Nephron (organoid): ENCODE data around the gene ST3GAL6.

Experiments
- H3K27ac Mint-ChIP-seq, 3 experiments: 2 replicates each; pipeline ENCODE4 v1.8.0; 2020; ENCODE audit warnings: mixed read lengths in 3 of 3, mild to moderate bottlenecking in 2 of 3, moderate library complexity in 1 of 3
- H3K27me3 Mint-ChIP-seq: 2 replicates; pipeline ENCODE4 v1.8.0; 2021; ENCODE audit warnings: low read depth, mild to moderate bottlenecking, moderate library complexity, mixed read lengths
- H3K36me3 Mint-ChIP-seq: 2 replicates; pipeline ENCODE4 v1.8.0; 2020; ENCODE audit warnings: low read depth, mixed read lengths
- H3K4me1 Mint-ChIP-seq: 2 replicates; pipeline ENCODE4 v1.8.0; 2020; ENCODE audit warnings: mixed read lengths
- H3K4me3 Mint-ChIP-seq, 3 experiments: 2 replicates each; pipeline ENCODE4 v1.8.0; 2020; ENCODE audit warnings: mild to moderate bottlenecking in 3 of 3, mixed read lengths in 3 of 3, moderate library complexity in 2 of 3
- H3K9me3 Mint-ChIP-seq: 2 replicates; pipeline ENCODE4 v1.8.0; 2020; ENCODE audit warnings: mixed read lengths
- CTCF ChIP-seq, 3 experiments: fragments of 200-600 bp; sonication (generic); IDR thresholded peaks; one replicate each; pipeline ENCODE4 v1.5.0; 2021; ENCODE audit warnings: antibody characterized with exemption in 3 of 3; ENCODE audit not compliant: unreplicated experiment in 3 of 3

The ST3GAL6 gene

GRCh38 chr3:98750276-98750919 is 12.7 kb upstream of the ST3GAL6 start:
- no peaks in the 10 kb centered on the region for H3K27me3 Mint-ChIP-seq
- no peak overlapping the region for H3K4me3 Mint-ChIP-seq
- no peaks in the 10 kb centered on the region for H3K36me3 Mint-ChIP-seq
- H3K9me3 Mint-ChIP-seq: no peaks in the 10 kb centered on the region
- no peaks in the 10 kb centered on the region for H3K4me1 Mint-ChIP-seq
- H3K27ac Mint-ChIP-seq: no peak overlapping the region
- no peak for TF ChIP-seq CTCF (IDR thresholded peaks at IDR 0.05; ENCODE audit: unreplicated experiment in 3 of 3)

- Mint-ChIP-seq H3K36me3 (peaks cover 4% of the 10 kb centered on the region), H3K4me3 (no peak overlapping the region), H3K27ac (peak overlapping the region in 2 of 3 experiments; percentile 1 to 65), H3K27me3 (no peaks in the 10 kb centered on the region), H3K4me1 (no peaks in the 10 kb centered on the region), H3K9me3 (no peaks in the 10 kb centered on the region)
- TF ChIP-seq CTCF (IDR thresholded peaks at IDR 0.05; ENCODE audit: unreplicated experiment in 3 of 3): no peak
Measured at GRCh38 chr3:98754483-98754882, 8.7 kb upstream of the ST3GAL6 start.

- Mint-ChIP-seq H3K4me3 (peak overlapping the region in 1 of 3 experiments; percentile 18), H3K4me1 (no peaks in the 10 kb centered on the region), H3K9me3 (no peaks in the 10 kb centered on the region), H3K27ac (peak overlapping the region in 2 of 3 experiments; percentile 18 to 45), H3K27me3 (no peaks in the 10 kb centered on the region), H3K36me3 (peaks cover 4% of the 10 kb centered on the region)
- no peak for TF ChIP-seq CTCF (IDR thresholded peaks at IDR 0.05; ENCODE audit: unreplicated experiment in 3 of 3)
Measured at GRCh38 chr3:98755601-98756000, 7.5 kb upstream of the ST3GAL6 start.

- TF ChIP-seq CTCF (IDR thresholded peaks at IDR 0.05; ENCODE audit: unreplicated experiment in 3 of 3): no peak
- Mint-ChIP-seq H3K36me3 (peaks cover 4% of the 10 kb centered on the region), H3K9me3 (no peaks in the 10 kb centered on the region), H3K27me3 (no peaks in the 10 kb centered on the region), H3K27ac (no peak overlapping the region), H3K4me1 (peaks cover 5% of the 10 kb centered on the region), H3K4me3 (no peak overlapping the region)
Measured at GRCh38 chr3:98759629-98760028, 3.5 kb upstream of the ST3GAL6 start.

GRCh38 chr3:98761643-98762229 is 1.4 kb upstream of the ST3GAL6 start:
- Mint-ChIP-seq H3K9me3 (no peaks in the 10 kb centered on the region), H3K36me3 (peaks cover 4% of the 10 kb centered on the region), H3K4me1 (peaks cover 5% of the 10 kb centered on the region), H3K27ac (peak overlapping the region in 2 of 3 experiments; percentile 31 to 83), H3K4me3 (no peak overlapping the region), H3K27me3 (no peaks in the 10 kb centered on the region)
- TF ChIP-seq CTCF (IDR thresholded peaks at IDR 0.05; ENCODE audit: unreplicated experiment in 3 of 3): no peak
